ENCODE results near the gene NYNRIN.

DNA sequence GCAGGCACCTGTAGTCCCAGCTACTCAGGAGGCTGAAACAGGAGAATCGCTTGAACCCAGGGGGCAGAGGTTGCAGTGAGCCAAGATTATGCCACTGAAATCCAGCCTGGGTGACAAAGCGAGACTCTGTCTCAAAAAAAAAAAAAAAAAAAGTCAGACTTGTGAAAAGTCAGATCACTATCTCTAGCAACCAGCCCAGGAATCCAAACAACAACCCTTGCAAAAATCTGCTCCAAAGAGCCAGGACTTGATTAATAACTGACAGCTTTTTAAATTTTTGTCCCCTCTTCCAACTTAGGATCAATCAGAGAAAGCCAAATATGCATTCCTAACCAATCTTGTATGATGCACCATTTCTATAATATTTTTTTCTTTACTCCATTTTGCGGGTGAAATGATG is 38.5 kb upstream of the NYNRIN start:
- TF ChIP-seq, protein P1, sequence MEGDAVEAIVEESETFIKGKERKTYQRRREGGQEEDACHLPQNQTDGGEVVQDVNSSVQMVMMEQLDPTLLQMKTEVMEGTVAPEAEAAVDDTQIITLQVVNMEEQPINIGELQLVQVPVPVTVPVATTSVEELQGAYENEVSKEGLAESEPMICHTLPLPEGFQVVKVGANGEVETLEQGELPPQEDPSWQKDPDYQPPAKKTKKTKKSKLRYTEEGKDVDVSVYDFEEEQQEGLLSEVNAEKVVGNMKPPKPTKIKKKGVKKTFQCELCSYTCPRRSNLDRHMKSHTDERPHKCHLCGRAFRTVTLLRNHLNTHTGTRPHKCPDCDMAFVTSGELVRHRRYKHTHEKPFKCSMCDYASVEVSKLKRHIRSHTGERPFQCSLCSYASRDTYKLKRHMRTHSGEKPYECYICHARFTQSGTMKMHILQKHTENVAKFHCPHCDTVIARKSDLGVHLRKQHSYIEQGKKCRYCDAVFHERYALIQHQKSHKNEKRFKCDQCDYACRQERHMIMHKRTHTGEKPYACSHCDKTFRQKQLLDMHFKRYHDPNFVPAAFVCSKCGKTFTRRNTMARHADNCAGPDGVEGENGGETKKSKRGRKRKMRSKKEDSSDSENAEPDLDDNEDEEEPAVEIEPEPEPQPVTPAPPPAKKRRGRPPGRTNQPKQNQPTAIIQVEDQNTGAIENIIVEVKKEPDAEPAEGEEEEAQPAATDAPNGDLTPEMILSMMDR (IDR thresholded peaks at IDR 0.05) = no peak
- TF ChIP-seq, protein P2, sequence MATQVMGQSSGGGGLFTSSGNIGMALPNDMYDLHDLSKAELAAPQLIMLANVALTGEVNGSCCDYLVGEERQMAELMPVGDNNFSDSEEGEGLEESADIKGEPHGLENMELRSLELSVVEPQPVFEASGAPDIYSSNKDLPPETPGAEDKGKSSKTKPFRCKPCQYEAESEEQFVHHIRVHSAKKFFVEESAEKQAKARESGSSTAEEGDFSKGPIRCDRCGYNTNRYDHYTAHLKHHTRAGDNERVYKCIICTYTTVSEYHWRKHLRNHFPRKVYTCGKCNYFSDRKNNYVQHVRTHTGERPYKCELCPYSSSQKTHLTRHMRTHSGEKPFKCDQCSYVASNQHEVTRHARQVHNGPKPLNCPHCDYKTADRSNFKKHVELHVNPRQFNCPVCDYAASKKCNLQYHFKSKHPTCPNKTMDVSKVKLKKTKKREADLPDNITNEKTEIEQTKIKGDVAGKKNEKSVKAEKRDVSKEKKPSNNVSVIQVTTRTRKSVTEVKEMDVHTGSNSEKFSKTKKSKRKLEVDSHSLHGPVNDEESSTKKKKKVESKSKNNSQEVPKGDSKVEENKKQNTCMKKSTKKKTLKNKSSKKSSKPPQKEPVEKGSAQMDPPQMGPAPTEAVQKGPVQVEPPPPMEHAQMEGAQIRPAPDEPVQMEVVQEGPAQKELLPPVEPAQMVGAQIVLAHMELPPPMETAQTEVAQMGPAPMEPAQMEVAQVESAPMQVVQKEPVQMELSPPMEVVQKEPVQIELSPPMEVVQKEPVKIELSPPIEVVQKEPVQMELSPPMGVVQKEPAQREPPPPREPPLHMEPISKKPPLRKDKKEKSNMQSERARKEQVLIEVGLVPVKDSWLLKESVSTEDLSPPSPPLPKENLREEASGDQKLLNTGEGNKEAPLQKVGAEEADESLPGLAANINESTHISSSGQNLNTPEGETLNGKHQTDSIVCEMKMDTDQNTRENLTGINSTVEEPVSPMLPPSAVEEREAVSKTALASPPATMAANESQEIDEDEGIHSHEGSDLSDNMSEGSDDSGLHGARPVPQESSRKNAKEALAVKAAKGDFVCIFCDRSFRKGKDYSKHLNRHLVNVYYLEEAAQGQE (IDR thresholded peaks at IDR 0.05; ENCODE audit: insufficient read depth in 1 of 2, low read depth in 2 of 2, low read length in 1 of 2) = no peak
- no peak for TF ChIP-seq POLR2AphosphoS5 (IDR thresholded peaks at IDR 0.05; ENCODE audit: low read depth, low read length)
- TF ChIP-seq SIN3A (IDR thresholded peaks at IDR 0.05; ENCODE audit: borderline replicate concordance, insufficient read depth, low read depth, low read length) = no peak
- TF ChIP-seq TCF7L2 (IDR thresholded peaks at IDR 0.05; ENCODE audit: low read depth, low read length) = no peak
